ENCODE measurements around the gene TNNC2. TPM values are rescaled to one million over a fixed set of nuclear protein-coding genes. Genes with fewer than 3 reads are reported as not detected.
A peak's percentile ranks its signal among the peaks of the same experiment; 100 is the strongest.

TNNC2 gene
- total and polyA plus RNA-seq, 2 of the 8 experiments (the other 6 are each of a cell fraction or from before 2014, with no cell fraction given), result 5.7 to 7.6 TPM

- Histone ChIP-seq H3K79me2 (ENCODE audit: control insufficient read depth in 1 of 2, insufficient read depth in 2 of 2, low read length in 2 of 2) (no peaks in the 10 kb centered on the region), H2AFZ (ENCODE audit: low read length) (no peak overlapping the region), H3K9ac (replicated peaks in 1 of 4; ENCODE audit: extremely low read depth in 1 of 4, low read depth in 3 of 4, low read length in 3 of 4) (no peak overlapping the region), H2AK5ac (ENCODE audit: low read depth, low read length) (0 out of 2 replicates have a peak overlapping the region, but pooled peaks have one; percentile 19), H3K18ac (ENCODE audit: extremely low read depth, low read length) (no peak overlapping the region), H3K4ac (replicated peaks; ENCODE audit: insufficient read length, low read depth, low read length) (no peak overlapping the region), H3K79me1 (ENCODE audit: low read depth, low read length) (no peaks in the 10 kb centered on the region), H3K23ac (ENCODE audit: insufficient read length) (no peak overlapping the region), H4K20me1 (replicated peaks in 1 of 2; ENCODE audit: control insufficient read depth in 1 of 2, insufficient read depth in 2 of 2, low read length in 2 of 2) (no peaks in the 10 kb centered on the region), H3K27me3 (replicated peaks in 1 of 4; ENCODE audit: control insufficient read depth in 3 of 4, extremely low read depth in 1 of 4, insufficient read depth in 3 of 4, low read length in 3 of 4) (peaks cover 0 to 7% (median 4%) of the 10 kb centered on the region in 4 experiments; a peak in 4 of 7 replicates), H4K91ac (replicated peaks; ENCODE audit: insufficient read length, low read length) (no peak overlapping the region), H2BK120ac (replicated peaks; ENCODE audit: low read depth, low read length) (no peak overlapping the region), H3K56ac (replicated peaks; ENCODE audit: insufficient read length, low read depth, low read length) (no peak overlapping the region), H3K27ac (ENCODE audit: low read depth, low read length) (no peak overlapping the region), H3K14ac (ENCODE audit: insufficient read length) (no peak overlapping the region), H2BK20ac (ENCODE audit: low read length) (no peak overlapping the region), H2BK5ac (ENCODE audit: low read depth, low read length) (no peak overlapping the region; the same call in 1 of the 2 replicates), H4K5ac (ENCODE audit: insufficient read length, low read depth, low read length) (no peak overlapping the region), H3K4me1 (replicated peaks in 1 of 4; ENCODE audit: control insufficient read depth in 3 of 4, insufficient read depth in 4 of 4, low read length in 3 of 4) (peaks cover 0 to 15% (median 10%) of the 10 kb centered on the region in 4 experiments; a peak in 6 of 7 replicates), H3K4me3 (ENCODE audit: extremely low read depth in 1 of 4, insufficient read depth in 2 of 4, low read depth in 3 of 4, low read length in 4 of 4) (no peak overlapping the region), H3K9me3 (ENCODE audit: insufficient read depth in 2 of 2, low read depth in 1 of 2, low read length in 1 of 2) (no peaks in the 10 kb centered on the region), H4K8ac (ENCODE audit: extremely low read depth, insufficient read depth, low read length) (no peak overlapping the region), H2BK12ac (ENCODE audit: low read depth, low read length) (no peak overlapping the region), H3K36me3 (ENCODE audit: control insufficient read depth in 2 of 4, insufficient read depth in 4 of 4, low read length in 3 of 4) (no peaks in the 10 kb centered on the region; a peak in 1 of 8 replicates), H3K4me2 (ENCODE audit: insufficient read depth in 1 of 2, low read depth in 2 of 2, low read length in 2 of 2) (no peak overlapping the region), H3K23me2 (ENCODE audit: low read depth, low read length) (0 out of 2 replicates have a peak, but pooled peaks cover 2% of the 10 kb centered on the region), H2BK15ac (ENCODE audit: low read length) (peak overlapping the region; percentile 88; the same call in 1 of the 2 replicates)
- no peak for FAIRE-seq
- ChIA-PET CTCF (ENCODE audit: partially characterized antibody) (interaction anchor here (1.3 to 2.0 kb wide), 4 partner anchors 13 to 82 kb away, joined by 4 to 5 read pairs (median 4); partner anchors contain the start of gene NEURL2), POLR2A (ENCODE audit: partially characterized antibody) (interaction anchor here (1.0 to 11.0 kb wide), 4 partner anchors 14 to 62 kb away, joined by 3 to 96 read pairs (median 4); partner anchors contain the start of gene UBE2C)
- 83% methylated on average over 2 of the region's 2 CpGs; no CpG with 5 or more reads in 1 of the 2 experiments for WGBS, 2 experiments (ENCODE audit: extremely low coverage in 1 of 2, insufficient coverage in 1 of 2, insufficient read length in 1 of 2, insufficient replicate concordance in 2 of 2, low coverage in 1 of 2, low lambda C conversion rate in 2 of 2, missing lambda C conversion rate in 1 of 2)
- no peak for DNase-seq (ENCODE audit: low read depth in 1 of 2, low spot score in 2 of 2)
- TF ChIP-seq SP1 (IDR thresholded peaks at IDR 0.05; ENCODE audit: low read depth, low read length) (no peak), TEAD4 (IDR thresholded peaks at IDR 0.05; ENCODE audit: low read depth, low read length) (no peak), HDAC2 (IDR thresholded peaks at IDR 0.05; ENCODE audit: borderline replicate concordance in 1 of 2, low read depth in 2 of 2, low read length in 2 of 2) (no peak), EP300 (IDR thresholded peaks at IDR 0.05; ENCODE audit: borderline replicate concordance in 1 of 2, low read depth in 2 of 2, low read length in 2 of 2) (no peak), SIX5 (IDR thresholded peaks at IDR 0.05; ENCODE audit: low read depth, low read length) (no peak), CBX5 (IDR thresholded peaks at IDR 0.05; ENCODE audit: low read depth, low read length) (no peak), CBX8 (IDR thresholded peaks at IDR 0.05; ENCODE audit: borderline replicate concordance, low read depth, low read length) (no peak), RAD21 (IDR thresholded peaks at IDR 0.05 in 1 of 2, conservative IDR thresholded peaks at IDR 0.05 in 1 of 2; ENCODE audit: low read depth in 2 of 2, low read length in 2 of 2) (no peak), ATF3 (IDR thresholded peaks at IDR 0.05; ENCODE audit: insufficient read depth, low read depth, low read length) (no peak), RXRA (IDR thresholded peaks at IDR 0.05; ENCODE audit: insufficient read depth, low read depth, low read length) (no peak), SUZ12 (IDR thresholded peaks at IDR 0.05; ENCODE audit: low read length) (no peak), RFX5 (IDR thresholded peaks at IDR 0.05; ENCODE audit: borderline replicate concordance, low read depth, low read length) (no peak)
These were observed 1.5 kb upstream of the TNNC2 start for GRCh38 chr20:45828589-45828988.

Data from H1 (cell line).